Measurements from ENCODE around the gene CPLX1.

- TF ChIP-seq CTCF (IDR thresholded peaks at IDR 0.05) (no peak), POLR2A (IDR thresholded peaks at IDR 0.05) (no peak)
Observed at GRCh38 chr4:763922-764321, 62.0 kb downstream of the CPLX1 start.
